Mucosa of rectum (tissue), 2 donors: ENCODE measurements around the gene TMEM72.
A peak's percentile ranks its signal among the peaks of the same experiment; 100 is the strongest.

Experiments used
- H3K27ac ChIP-seq, 2 donors: one replicate each; pipeline ENCODE4 v1.7.0; 2013; ENCODE audit warnings: inconsistent platforms in 2 of 2, low read depth in 2 of 2, low read length in 2 of 2
- H3K27me3 ChIP-seq, 2 donors: one replicate each; pipeline ENCODE4 v1.7.0; 2013; ENCODE audit warnings: low read length in 2 of 2; ENCODE audit not compliant: control insufficient read depth in 2 of 2, insufficient read depth in 2 of 2
- H3K36me3 ChIP-seq, 2 donors: one replicate each; pipeline ENCODE4 v1.7.0; 2013; ENCODE audit warnings: low read length in 2 of 2; ENCODE audit not compliant: control insufficient read depth in 2 of 2, insufficient read depth in 2 of 2
- H3K4me1 ChIP-seq, 2 donors: one replicate each; pipeline ENCODE4 v1.7.0; 2013; ENCODE audit warnings: low read length in 2 of 2, mild to moderate bottlenecking in 1 of 2; ENCODE audit not compliant: control insufficient read depth in 2 of 2, insufficient read depth in 2 of 2
- H3K4me3 ChIP-seq, 2 donors: one replicate each; pipeline ENCODE4 v1.7.0; 2013; ENCODE audit warnings: low read length in 2 of 2
- H3K9ac ChIP-seq, 2 donors: one replicate each; pipeline ENCODE4 v1.7.0; 2013; ENCODE audit warnings: low read length in 2 of 2, low read depth in 1 of 2, mild to moderate bottlenecking in 1 of 2
- H3K9me3 ChIP-seq, 2 donors: one replicate each; pipeline ENCODE4 v1.7.0; 2013; ENCODE audit warnings: low read length in 2 of 2; ENCODE audit not compliant: control insufficient read depth in 2 of 2
- donor health status: healthy.
- donor health status: Normal muscosa, but diverticular disease.

Gene TMEM72

DNA sequence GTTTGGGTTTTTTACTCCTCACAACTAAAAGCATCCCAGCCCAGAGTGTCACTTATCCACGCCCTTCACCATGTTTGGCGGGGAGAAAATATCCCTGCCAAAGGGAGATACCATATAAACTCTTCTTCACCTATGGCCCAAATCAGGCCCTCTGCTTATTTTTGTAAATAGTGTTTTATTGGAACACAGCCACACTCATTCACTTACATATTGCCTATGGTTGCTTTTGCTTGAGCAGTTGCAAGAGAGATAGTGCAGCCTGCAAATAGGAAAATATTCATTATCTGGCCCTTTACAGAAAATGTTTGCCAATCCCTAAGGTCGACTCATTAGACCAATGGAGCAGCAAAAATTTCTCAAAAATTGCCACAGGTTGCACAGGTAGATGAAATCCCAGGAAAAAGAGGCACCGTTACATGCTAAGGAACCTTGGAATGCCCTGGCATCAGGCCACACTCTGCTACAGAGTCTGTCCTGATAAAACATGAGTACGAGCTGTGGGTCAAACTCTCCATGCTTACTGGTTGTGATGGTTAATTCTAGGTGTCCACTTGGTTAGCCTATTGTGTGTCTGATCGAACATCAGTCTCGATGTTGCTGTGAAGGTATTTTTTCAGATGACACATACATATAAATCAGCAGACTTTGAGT, 40.6 kb downstream of the TMEM72 start:
- Histone ChIP-seq H3K9ac (no peak overlapping the region), H3K4me1 (peaks cover 3 to 9% of the 10 kb centered on the region in 2 donors), H3K4me3 (no peak overlapping the region), H3K27ac (no peak overlapping the region), H3K9me3 (no peaks in the 10 kb centered on the region), H3K36me3 (peaks cover 1 to 4% of the 10 kb centered on the region in 2 donors), H3K27me3 (no peaks in the 10 kb centered on the region)

DNA sequence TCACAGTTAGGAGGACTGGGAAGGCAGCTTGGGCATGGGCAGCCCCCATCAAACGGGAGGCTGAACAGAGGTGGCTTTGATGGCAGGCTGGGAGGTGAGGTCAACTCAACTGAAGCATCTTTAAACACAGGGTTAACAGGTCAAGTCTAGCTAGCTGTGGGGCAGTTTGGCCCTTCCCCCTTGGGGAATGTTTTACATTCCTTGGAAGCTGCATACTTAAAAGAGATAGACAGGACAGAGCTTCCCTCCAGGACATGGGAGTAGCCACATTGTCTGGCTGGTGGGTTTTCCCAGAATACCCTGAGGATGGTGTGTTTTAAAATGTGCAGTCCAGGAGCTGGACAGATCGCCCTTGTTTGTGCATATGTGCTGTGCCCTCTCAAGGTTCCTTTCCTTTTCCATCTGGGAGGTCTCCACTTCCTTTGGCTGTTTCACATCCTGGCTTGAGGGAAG, 41.7 kb downstream of the TMEM72 start:
- Histone ChIP-seq H3K27me3 (no peaks in the 10 kb centered on the region), H3K9ac (no peak overlapping the region), H3K36me3 (peaks cover 3 to 4% of the 10 kb centered on the region in 2 donors), H3K4me3 (no peak overlapping the region), H3K27ac (no peak overlapping the region), H3K9me3 (no peaks in the 10 kb centered on the region), H3K4me1 (peaks cover 4 to 9% of the 10 kb centered on the region in 2 donors)

DNA sequence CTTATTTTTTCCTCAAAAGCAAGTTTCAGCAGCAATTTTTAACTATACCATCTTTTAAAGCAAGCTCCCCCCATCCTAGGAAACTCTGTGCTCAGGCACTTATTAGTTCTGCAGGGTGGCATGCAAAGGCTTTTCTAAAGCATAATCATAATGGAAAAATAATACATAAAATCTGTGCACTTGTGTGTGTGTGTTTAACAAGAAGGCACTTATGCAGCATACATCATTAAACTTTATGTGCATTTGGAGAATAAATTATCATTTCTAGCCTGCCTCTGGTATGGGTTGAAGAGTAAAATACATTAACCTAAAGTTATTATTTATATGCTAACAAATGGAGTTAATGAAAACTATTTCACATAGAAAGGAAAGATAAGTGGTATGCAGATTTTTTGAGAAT, 42.9 kb downstream of the TMEM72 start:
- Histone ChIP-seq H3K27ac (no peak overlapping the region), H3K9me3 (no peaks in the 10 kb centered on the region), H3K9ac (no peak overlapping the region), H3K36me3 (peaks cover 3 to 4% of the 10 kb centered on the region in 2 donors), H3K27me3 (no peaks in the 10 kb centered on the region), H3K4me3 (no peak overlapping the region), H3K4me1 (peaks cover 12 to 16% of the 10 kb centered on the region in 2 donors)

DNA sequence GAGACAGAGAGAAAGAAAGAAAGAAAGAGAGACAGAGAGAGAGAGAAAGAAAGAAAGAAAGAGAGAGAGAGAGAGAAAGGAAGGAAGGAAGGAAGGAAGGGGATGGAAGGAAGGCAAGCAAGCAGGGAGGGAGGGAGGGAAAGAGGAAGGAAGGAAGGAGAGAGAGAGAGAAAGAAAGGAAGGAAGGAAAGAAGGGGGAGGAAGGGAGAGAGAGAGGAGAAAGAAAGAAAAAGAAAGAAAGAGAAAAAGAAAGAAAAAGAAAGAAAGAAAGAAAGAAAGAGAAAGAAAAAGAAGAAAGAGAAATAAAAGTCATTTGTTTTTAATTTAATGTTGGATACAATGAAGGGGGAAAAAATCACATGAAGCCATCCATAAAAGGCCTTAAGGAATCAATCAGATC, 43.8 kb downstream of the TMEM72 start:
- no peak overlapping the region for H3K27ac ChIP-seq
- H3K4me1 ChIP-seq = peaks cover 14 to 15% of the 10 kb centered on the region in 2 donors
- no peak overlapping the region for H3K4me3 ChIP-seq
- H3K9ac ChIP-seq = no peak overlapping the region
- H3K9me3 ChIP-seq = no peaks in the 10 kb centered on the region
- H3K27me3 ChIP-seq = no peaks in the 10 kb centered on the region
- H3K36me3 ChIP-seq = peaks cover 3 to 4% of the 10 kb centered on the region in 2 donors

DNA sequence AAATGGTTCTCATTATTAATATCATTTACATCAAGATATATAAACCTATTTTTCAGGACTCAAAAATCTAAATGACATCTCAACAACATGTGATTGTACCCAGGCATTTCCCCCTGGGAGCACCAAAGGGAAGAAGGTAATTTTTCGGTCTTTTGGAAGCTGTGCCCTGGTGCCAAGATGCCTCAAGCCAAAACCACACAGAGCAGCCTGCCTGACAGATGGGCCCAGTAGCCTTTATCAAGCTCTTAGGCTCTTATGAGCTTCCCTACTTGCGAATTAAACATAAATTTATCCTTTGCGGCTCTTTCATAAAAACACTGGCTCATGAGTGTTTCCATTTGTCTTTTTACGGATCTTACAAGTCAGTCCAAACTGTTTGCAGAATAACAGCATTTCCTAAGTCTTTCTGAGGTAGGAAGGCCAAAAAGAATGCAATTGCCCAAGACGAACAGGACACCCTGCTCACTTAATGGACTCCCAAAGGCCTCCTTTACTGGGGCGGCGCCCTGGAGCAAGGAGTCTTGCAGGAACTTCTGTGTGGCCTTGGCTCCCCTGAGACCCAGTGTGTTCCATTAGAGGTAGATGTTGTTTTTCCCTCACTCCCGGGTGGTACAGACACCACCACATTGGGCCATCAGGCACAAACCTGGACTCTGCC, 44.4 kb downstream of the TMEM72 start:
- H3K4me1 ChIP-seq = peaks cover 15 to 20% of the 10 kb centered on the region in 2 donors
- no peaks in the 10 kb centered on the region for H3K9me3 ChIP-seq
- H3K4me3 ChIP-seq = no peak overlapping the region
- H3K36me3 ChIP-seq = peaks cover 3 to 4% of the 10 kb centered on the region in 2 donors
- no peak overlapping the region for H3K27ac ChIP-seq
- no peaks in the 10 kb centered on the region for H3K27me3 ChIP-seq
- H3K9ac ChIP-seq = no peak overlapping the region

DNA sequence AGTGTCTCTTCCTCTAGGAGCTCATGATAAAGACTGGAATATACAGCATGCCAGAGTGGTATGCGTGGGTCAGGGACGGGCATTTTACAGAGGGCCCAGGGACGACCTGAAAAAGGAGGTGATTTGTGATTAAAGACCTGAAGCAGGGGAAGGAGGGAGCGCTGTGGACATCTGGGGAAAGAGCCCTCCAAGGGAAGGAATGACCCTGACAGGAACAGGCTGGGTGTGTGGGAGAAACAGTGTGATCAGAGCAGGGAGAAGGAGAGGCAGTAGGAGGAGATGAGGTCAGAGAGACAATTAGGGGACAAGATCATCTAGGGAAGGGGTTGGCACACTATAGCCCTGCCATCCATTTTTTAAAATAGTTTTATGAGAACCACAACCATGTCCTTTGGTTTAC, 45.1 kb downstream of the TMEM72 start:
- Histone ChIP-seq H3K9ac (no peak overlapping the region), H3K9me3 (no peaks in the 10 kb centered on the region), H3K27ac (no peak overlapping the region), H3K36me3 (peaks cover 3 to 4% of the 10 kb centered on the region in 2 donors), H3K4me1 (peaks cover 18 to 25% of the 10 kb centered on the region in 2 donors), H3K4me3 (no peak overlapping the region), H3K27me3 (no peaks in the 10 kb centered on the region)

DNA sequence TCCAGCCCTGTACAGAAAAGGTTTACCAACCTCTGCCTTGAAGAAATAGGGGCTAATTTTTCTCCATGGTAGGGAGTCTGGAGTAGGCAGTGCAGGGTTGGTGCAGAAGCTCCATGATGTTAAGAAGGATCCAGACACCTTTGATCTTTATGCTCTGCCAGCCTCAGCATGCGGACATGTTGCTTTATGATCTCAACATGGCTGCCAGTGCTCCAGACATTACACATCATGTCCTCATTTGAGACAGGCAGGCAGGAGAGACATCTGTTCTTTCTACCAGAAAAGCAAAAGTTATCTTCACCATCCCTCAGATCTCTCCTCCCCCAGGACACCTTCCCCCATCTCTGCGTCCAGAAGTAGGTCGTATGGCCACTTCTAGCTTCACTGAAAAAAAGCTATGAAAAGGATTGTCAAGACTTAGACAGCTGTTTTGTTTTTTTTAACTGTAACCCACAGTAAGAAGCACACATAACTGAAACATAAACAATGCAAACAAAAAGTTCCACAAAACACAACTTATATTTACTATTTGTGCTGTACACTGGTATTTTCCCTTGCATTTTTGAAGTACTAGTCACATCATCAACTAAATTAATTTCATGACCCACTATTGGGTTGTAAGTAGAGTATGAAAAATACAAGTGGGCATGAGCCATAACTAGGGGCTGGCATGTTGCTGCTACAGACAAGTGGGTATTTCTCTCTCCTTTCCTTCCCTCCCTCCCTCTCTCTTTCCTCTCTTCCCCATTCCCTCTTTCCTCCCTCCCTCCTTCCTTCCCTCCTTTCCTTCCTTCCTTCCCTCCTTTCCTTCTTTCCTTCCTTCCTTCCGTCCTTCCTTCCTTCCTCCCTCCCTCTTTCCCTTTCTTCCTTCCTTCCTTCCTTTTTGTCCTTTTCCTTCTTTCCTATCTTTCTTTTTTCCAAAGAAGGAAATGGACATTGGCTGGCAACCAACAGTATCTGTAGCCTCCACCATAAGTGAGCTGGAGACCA, 45.9 kb downstream of the TMEM72 start:
- Histone ChIP-seq H3K9me3 (no peaks in the 10 kb centered on the region), H3K27ac (no peak overlapping the region)

DNA sequence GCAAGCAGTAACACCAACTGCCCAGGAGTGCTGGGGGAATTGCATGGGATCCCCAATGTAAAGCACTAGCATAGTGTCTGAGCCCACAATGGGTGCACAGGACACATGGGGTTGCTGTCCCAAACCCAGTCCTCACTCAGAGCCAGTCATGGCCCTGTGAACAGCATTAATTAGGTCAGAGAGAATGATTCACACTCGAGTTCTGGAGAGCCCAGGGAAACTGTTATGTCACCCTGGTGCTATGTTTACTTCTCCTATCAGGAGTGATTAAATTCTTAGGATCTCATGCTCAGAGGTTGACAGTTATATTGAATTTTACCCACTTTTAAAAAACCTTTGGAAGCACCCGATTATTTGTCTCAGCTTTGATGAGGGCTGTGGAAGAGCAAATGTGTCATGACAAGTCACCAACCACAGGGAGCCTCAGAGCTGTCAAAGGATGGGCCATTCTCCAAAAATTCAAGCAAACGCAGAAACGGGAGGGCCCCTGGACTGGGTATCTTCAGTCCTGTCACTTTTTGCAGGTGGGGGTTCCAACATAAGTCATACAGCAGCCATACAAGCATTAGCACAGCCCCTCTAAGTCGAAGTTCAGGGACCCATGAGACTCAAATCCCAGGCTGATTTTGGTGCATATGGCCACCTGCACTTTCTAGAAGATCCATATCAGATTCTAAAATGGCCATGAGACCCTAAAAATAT, 47.2 kb downstream of the TMEM72 start:
- Histone ChIP-seq H3K9ac (peak overlapping the region; percentile 83 to 89), H3K36me3 (peaks cover 3 to 4% of the 10 kb centered on the region in 2 donors), H3K4me1 (peaks cover 21 to 25% of the 10 kb centered on the region in 2 donors), H3K9me3 (no peaks in the 10 kb centered on the region), H3K4me3 (peak overlapping the region; percentile 82 to 90), H3K27ac (peak overlapping the region; percentile 89), H3K27me3 (no peaks in the 10 kb centered on the region)

More for the DNA sequence above, 45.9 kb downstream of the TMEM72 start:
- H3K9ac ChIP-seq = no peak overlapping the region
- no peak overlapping the region for H3K4me3 ChIP-seq
- peaks cover 19 to 25% of the 10 kb centered on the region in 2 donors for H3K4me1 ChIP-seq
- H3K36me3 ChIP-seq = peaks cover 3 to 4% of the 10 kb centered on the region in 2 donors
- no peaks in the 10 kb centered on the region for H3K27me3 ChIP-seq

DNA sequence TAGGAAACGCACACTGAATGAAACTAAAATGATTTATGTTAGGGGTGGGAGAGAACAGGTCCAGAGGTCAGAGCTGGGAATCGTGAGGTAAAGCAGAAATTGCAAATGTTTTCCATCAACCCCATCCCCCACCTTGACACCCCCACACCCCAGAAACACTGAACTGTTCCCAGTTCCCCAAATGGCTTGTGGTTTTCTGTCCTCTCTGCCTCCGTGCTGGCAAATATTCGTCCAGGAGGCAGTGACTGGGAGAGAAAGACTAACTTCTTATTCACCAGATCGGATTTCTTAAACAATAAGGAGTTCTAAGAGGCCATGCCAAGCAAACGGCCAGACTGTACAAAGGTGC, 47.7 kb downstream of the TMEM72 start:
- Histone ChIP-seq H3K36me3 (peaks cover 3% of the 10 kb centered on the region in 2 donors), H3K9ac (peak overlapping the region; percentile 83 to 89), H3K4me1 (peaks cover 26 to 27% of the 10 kb centered on the region in 2 donors), H3K27ac (peak overlapping the region; percentile 89), H3K9me3 (no peaks in the 10 kb centered on the region), H3K27me3 (no peaks in the 10 kb centered on the region), H3K4me3 (peak overlapping the region; percentile 82 to 90)
